ENCODE results near the gene ERLIN1. TPM values are rescaled to one million over a fixed set of nuclear protein-coding genes. Genes with fewer than 3 reads are reported as not detected.

ERLIN1 gene
- total RNA-seq, result 23.7 TPM
- 9.0 TPM for polyA plus RNA-seq (ENCODE audit: insufficient read depth, low read depth, low replicate concordance)
- long read RNA-seq, donor 1, partial matches to known transcripts, result 0 of 4 reads
- long read RNA-seq, donor 1, other reads (novel, unspliced or antisense), result 0 of 4 reads
- long read RNA-seq, donor 2, full-length matches to known transcripts, result 7 of 7 reads
- long read RNA-seq, donor 2, partial matches to known transcripts, result 0 of 7 reads
- long read RNA-seq, donor 2, other reads (novel, unspliced or antisense), result 0 of 7 reads
- long read RNA-seq, donor 3, full-length matches to known transcripts, result 8 of 8 reads
- long read RNA-seq, donor 3, partial matches to known transcripts, result 0 of 8 reads
- long read RNA-seq, donor 3, other reads (novel, unspliced or antisense), result 0 of 8 reads
- long read RNA-seq, donor 4, full-length matches to known transcripts, result 8 of 8 reads
- long read RNA-seq, donor 4, partial matches to known transcripts, result 0 of 8 reads
- long read RNA-seq, donor 4, other reads (novel, unspliced or antisense), result 0 of 8 reads
- long read RNA-seq, donor 5, result 0 reads
- long read RNA-seq, donor 6, transcript ERLIN1-202 (12 exons, 1,453 nt), result major isoform, 7 of 8 reads
- long read RNA-seq, donor 6, partial matches to known transcripts, result 0 of 8 reads
- long read RNA-seq, donor 6, other reads (novel, unspliced or antisense), result 0 of 8 reads
- long read RNA-seq, donor 7, transcript ERLIN1-202 (12 exons, 1,453 nt), result major isoform, 38 of 46 reads
- long read RNA-seq, donor 7, partial matches to known transcripts, result 1 of 46 reads
- long read RNA-seq, donor 7, other reads (novel, unspliced or antisense), result 7 of 46 reads
- long read RNA-seq, donor 8, partial matches to known transcripts, result 0 of 3 reads
- long read RNA-seq, donor 8, other reads (novel, unspliced or antisense), result 0 of 3 reads
- long read RNA-seq, donor 9, partial matches to known transcripts, result 0 of 1 reads
- long read RNA-seq, donor 9, other reads (novel, unspliced or antisense), result 0 of 1 reads
- long read RNA-seq, donor 10, transcript ERLIN1-202 (12 exons, 1,453 nt), result major isoform, 8 of 8 reads
- long read RNA-seq, donor 10, partial matches to known transcripts, result 0 of 8 reads
- long read RNA-seq, donor 10, other reads (novel, unspliced or antisense), result 0 of 8 reads

DNA sequence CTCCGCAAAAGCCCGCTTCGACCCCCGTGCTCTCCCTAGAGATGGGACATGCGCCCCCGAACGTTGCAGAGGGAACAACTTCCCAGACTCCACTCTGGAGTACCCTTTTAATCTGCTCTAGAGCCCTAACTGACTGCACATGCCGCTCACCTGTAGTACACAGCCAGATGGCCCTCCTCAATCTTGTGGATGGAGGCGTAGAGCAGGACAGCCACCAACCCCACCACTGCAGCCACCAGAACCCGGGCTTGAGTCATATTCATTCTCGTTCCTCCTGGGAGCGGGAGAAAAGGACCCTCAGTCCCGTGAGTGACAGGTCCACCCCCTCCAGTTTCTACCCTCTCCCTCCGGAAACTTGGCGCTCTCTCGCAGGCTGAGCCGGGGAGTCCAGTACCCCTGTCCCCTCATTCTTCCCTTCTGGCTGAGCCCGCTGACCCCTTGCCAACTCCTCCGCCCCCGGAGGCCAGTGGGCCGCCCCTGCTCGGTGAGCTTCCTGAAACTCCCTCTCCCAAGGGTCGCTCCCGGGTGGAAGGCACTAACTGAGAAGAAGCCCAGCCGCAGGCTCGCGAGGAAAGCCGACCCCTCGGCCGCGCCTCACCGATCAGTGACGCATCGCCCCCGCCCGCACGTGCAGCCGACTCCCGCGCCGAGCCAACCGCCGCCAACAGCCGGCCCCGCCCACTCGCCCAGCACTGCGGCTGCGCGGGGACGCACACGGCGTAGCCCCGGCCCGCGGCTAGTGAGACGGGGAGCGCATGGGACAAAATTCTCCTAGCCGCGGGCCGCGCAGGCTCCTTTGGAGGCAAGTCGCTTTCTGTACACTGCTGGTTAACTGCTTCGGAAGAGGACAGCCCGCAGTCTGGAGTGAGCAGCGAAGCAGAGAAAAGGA is at the start of gene ERLIN1:
TSS of gene ERLIN1 (minus strand) at position 666 of the 889 bp plus-strand sequence. CDS start at position 263, 403 bp downstream.
- TF ChIP-seq, protein P1, sequence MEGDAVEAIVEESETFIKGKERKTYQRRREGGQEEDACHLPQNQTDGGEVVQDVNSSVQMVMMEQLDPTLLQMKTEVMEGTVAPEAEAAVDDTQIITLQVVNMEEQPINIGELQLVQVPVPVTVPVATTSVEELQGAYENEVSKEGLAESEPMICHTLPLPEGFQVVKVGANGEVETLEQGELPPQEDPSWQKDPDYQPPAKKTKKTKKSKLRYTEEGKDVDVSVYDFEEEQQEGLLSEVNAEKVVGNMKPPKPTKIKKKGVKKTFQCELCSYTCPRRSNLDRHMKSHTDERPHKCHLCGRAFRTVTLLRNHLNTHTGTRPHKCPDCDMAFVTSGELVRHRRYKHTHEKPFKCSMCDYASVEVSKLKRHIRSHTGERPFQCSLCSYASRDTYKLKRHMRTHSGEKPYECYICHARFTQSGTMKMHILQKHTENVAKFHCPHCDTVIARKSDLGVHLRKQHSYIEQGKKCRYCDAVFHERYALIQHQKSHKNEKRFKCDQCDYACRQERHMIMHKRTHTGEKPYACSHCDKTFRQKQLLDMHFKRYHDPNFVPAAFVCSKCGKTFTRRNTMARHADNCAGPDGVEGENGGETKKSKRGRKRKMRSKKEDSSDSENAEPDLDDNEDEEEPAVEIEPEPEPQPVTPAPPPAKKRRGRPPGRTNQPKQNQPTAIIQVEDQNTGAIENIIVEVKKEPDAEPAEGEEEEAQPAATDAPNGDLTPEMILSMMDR (IDR thresholded peaks at IDR 0.05; ENCODE audit: borderline replicate concordance, extremely low read depth, insufficient read depth), result no peak
- Histone ChIP-seq H3K4me1 (ENCODE audit: control insufficient read depth in 2 of 3, insufficient read depth in 2 of 3, low read depth in 1 of 3, low read length in 3 of 3) (peaks cover 0 to 16% (median 5%) of the 10 kb centered on the region in 3 donors), H3K27ac (ENCODE audit: low read depth in 2 of 2, low read length in 2 of 2) (peak within 1 kb of the TSS; percentile 78 to 85), H3K36me3 (ENCODE audit: control insufficient read depth in 2 of 3, insufficient read depth in 3 of 3, low read length in 3 of 3) (peaks cover 0 to 5% (median 4%) of the 10 kb centered on the region in 3 donors), H3K9me3 (ENCODE audit: control insufficient read depth in 2 of 3, insufficient read depth in 1 of 3, low read length in 3 of 3) (no peaks in the 10 kb centered on the region), H3K4me3 (ENCODE audit: low read length in 3 of 3) (peak within 1 kb of the TSS; percentile 95 to 99 (median 98)), H3K9ac (ENCODE audit: low read length in 3 of 3) (peak within 1 kb of the TSS; percentile 89 to 98 (median 94)), H3K27me3 (ENCODE audit: control insufficient read depth, insufficient read depth, low read length) (no peaks in the 10 kb centered on the region)
- peak; percentile 96 to 99 (median 97) for DNase-seq
- intact Hi-C loops (cut with DNase I), result no loop called here
- no peak for FAIRE-seq

DNA sequence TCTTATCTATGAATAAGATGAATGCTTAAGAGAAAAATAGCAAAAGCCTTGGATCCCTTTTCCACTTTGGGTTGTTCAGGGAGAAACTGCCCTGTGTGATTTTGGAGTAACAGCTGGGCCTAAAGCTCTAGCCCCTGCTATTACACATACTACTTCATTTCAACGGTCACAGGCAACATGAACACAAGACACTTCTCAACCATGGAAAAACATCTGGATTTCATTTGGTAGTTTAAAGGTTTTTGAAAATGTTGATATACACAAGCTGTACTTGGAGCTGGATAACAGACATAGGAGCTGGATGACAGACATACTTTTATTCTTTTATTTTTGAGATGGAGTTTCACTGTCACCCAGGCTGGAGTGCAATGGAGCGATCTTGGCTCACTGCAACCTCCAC is 46.3 kb upstream of the ERLIN1 start:
- no peak overlapping the region for H3K4me3 ChIP-seq (ENCODE audit: low read length in 3 of 3)
- no peak overlapping the region for H3K9ac ChIP-seq (ENCODE audit: low read length in 3 of 3)
- TF ChIP-seq, protein P1 (IDR thresholded peaks at IDR 0.05; ENCODE audit: borderline replicate concordance, extremely low read depth, insufficient read depth), result no peak
- DNase-seq (peak in 1 of 5 donors; percentile 22), FAIRE-seq (no peak)
- H3K4me1 ChIP-seq (ENCODE audit: control insufficient read depth in 2 of 3, insufficient read depth in 2 of 3, low read depth in 1 of 3, low read length in 3 of 3), result peaks cover 0 to 6% (median 5%) of the 10 kb centered on the region in 3 donors
- intact Hi-C loops (cut with DNase I), result no loop called here
- no peaks in the 10 kb centered on the region for H3K27me3 ChIP-seq (ENCODE audit: control insufficient read depth, insufficient read depth, low read length)
- H3K9me3 ChIP-seq (ENCODE audit: control insufficient read depth in 2 of 3, insufficient read depth in 1 of 3, low read length in 3 of 3), result no peaks in the 10 kb centered on the region
- H3K36me3 ChIP-seq (ENCODE audit: control insufficient read depth in 2 of 3, insufficient read depth in 3 of 3, low read length in 3 of 3), result peaks cover 10 to 23% (median 13%) of the 10 kb centered on the region in 3 donors
- no peak overlapping the region for H3K27ac ChIP-seq (ENCODE audit: low read depth in 2 of 2, low read length in 2 of 2)

- intact Hi-C loops (cut with DNase I), result no loop called here
- Histone ChIP-seq H3K36me3 (ENCODE audit: control insufficient read depth in 2 of 3, insufficient read depth in 3 of 3, low read length in 3 of 3) (peaks cover 5 to 17% (median 7%) of the 10 kb centered on the region in 3 donors), H3K27ac (ENCODE audit: low read depth in 2 of 2, low read length in 2 of 2) (peak overlapping the region in 1 of 2 donors; percentile 72), H3K9me3 (ENCODE audit: control insufficient read depth in 2 of 3, insufficient read depth in 1 of 3, low read length in 3 of 3) (no peaks in the 10 kb centered on the region), H3K9ac (ENCODE audit: low read length in 3 of 3) (peak overlapping the region in 2 of 3 donors; percentile 73 to 80), H3K27me3 (ENCODE audit: control insufficient read depth, insufficient read depth, low read length) (no peaks in the 10 kb centered on the region), H3K4me1 (ENCODE audit: control insufficient read depth in 2 of 3, insufficient read depth in 2 of 3, low read depth in 1 of 3, low read length in 3 of 3) (peaks cover 0 to 6% (median 5%) of the 10 kb centered on the region in 3 donors), H3K4me3 (ENCODE audit: low read length in 3 of 3) (peak overlapping the region; percentile 87 to 99 (median 97))
- DNase-seq (no peak), FAIRE-seq (no peak)
- TF ChIP-seq, protein P1 (IDR thresholded peaks at IDR 0.05; ENCODE audit: borderline replicate concordance, extremely low read depth, insufficient read depth), result no peak
These were observed 44.1 kb upstream of the ERLIN1 start for GRCh38 chr10:100229819-100230422.
